H9 (cell line): ENCODE data around the gene UQCR10. TPM values are rescaled to one million over a fixed set of nuclear protein-coding genes. Genes with fewer than 3 reads are reported as not detected.

ENCODE experiments used
- DNase-seq: peaks from one replicate; pipeline ENCODE4 v3.0.0-alpha.2; 2017
- H2AFZ ChIP-seq: one replicate; pipeline ENCODE4 v1.6.1; 2013; ENCODE audit warnings: mild to moderate bottlenecking, low read length, control low read depth, moderate library complexity
- H2AK5ac ChIP-seq: 2 replicates; pipeline ENCODE4 v1.6.1; 2013; ENCODE audit warnings: low read length, control low read depth, mixed read lengths; ENCODE audit not compliant: insufficient read length
- H2BK120ac ChIP-seq: one replicate; pipeline ENCODE4 v1.6.1; 2013; ENCODE audit warnings: low read depth, mild to moderate bottlenecking, low read length, control low read depth, inconsistent platforms; ENCODE audit not compliant: poor library complexity, severe bottlenecking
- H2BK12ac ChIP-seq: 2 replicates; pipeline ENCODE4 v1.6.1; 2013; ENCODE audit warnings: low read length, control low read depth, mixed read lengths, low read depth; ENCODE audit not compliant: insufficient read length
- H2BK15ac ChIP-seq: 2 replicates; pipeline ENCODE4 v1.6.1; 2013; ENCODE audit warnings: low read depth, low read length, control low read depth
- H2BK20ac ChIP-seq: one replicate; pipeline ENCODE4 v1.6.1; 2013; ENCODE audit warnings: low read depth, mild to moderate bottlenecking, low read length, control low read depth, inconsistent platforms; ENCODE audit not compliant: poor library complexity, severe bottlenecking
- H2BK5ac ChIP-seq: 2 replicates; pipeline ENCODE4 v1.6.1; 2013; ENCODE audit warnings: low read length, control low read depth, mixed read lengths; ENCODE audit not compliant: insufficient read length
- H3K14ac ChIP-seq: 2 replicates; pipeline ENCODE4 v1.6.1; 2013; ENCODE audit warnings: low read length, control low read depth; ENCODE audit not compliant: insufficient read depth
- H3K18ac ChIP-seq: 2 replicates; pipeline ENCODE4 v1.6.1; 2013; ENCODE audit warnings: low read depth, mild to moderate bottlenecking, mixed read lengths, low read length, control low read depth; ENCODE audit not compliant: insufficient read length
- H3K23ac ChIP-seq: 2 replicates; pipeline ENCODE4 v1.6.1; 2013; ENCODE audit warnings: low read length, control low read depth, mixed read lengths, low read depth; ENCODE audit not compliant: insufficient read length
- H3K23me2 ChIP-seq: 2 replicates; pipeline ENCODE4 v1.6.1; 2013; ENCODE audit warnings: low read depth, mild to moderate bottlenecking, mixed read lengths, low read length, control low read depth; ENCODE audit not compliant: insufficient read length, poor library complexity, severe bottlenecking
- H3K27ac ChIP-seq: 2 replicates; pipeline ENCODE4 v1.5.1; 2013; ENCODE audit warnings: low read length, control low read depth, mixed read lengths, low read depth; ENCODE audit not compliant: insufficient read length
- H3K27me3 ChIP-seq: 2 replicates; pipeline ENCODE4 v1.6.1; 2013; ENCODE audit warnings: low read length, control low read depth, inconsistent platforms; ENCODE audit not compliant: insufficient read depth
- H3K4ac ChIP-seq: 2 replicates; pipeline ENCODE4 v1.6.1; 2013; ENCODE audit warnings: low read depth, mild to moderate bottlenecking, control low read depth, inconsistent platforms, low read length, moderate library complexity
- H3K4me1 ChIP-seq: 2 replicates; pipeline ENCODE4 v1.6.1; 2013; ENCODE audit warnings: low read length, control low read depth, inconsistent platforms; ENCODE audit not compliant: insufficient read depth
- H3K4me2 ChIP-seq: 2 replicates; pipeline ENCODE4 v1.6.1; 2013; ENCODE audit warnings: low read length, control low read depth, mixed read lengths; ENCODE audit not compliant: insufficient read length, insufficient read depth
- H3K56ac ChIP-seq: 2 replicates; pipeline ENCODE4 v1.6.1; 2013; ENCODE audit warnings: low read depth, mild to moderate bottlenecking, mixed read lengths, low read length, control low read depth; ENCODE audit not compliant: insufficient read length
- H3K79me1 ChIP-seq: 2 replicates; pipeline ENCODE4 v1.6.1; 2013; ENCODE audit warnings: low read depth, mild to moderate bottlenecking, moderate library complexity, low read length, control low read depth, inconsistent platforms; ENCODE audit not compliant: insufficient read depth, poor library complexity, severe bottlenecking
- H3K79me2 ChIP-seq: 2 replicates; pipeline ENCODE4 v1.6.1; 2013; ENCODE audit warnings: low read length, control low read depth, inconsistent platforms; ENCODE audit not compliant: insufficient read depth
- H3K9ac ChIP-seq: 2 replicates; pipeline ENCODE4 v1.6.1; 2013; ENCODE audit warnings: low read length, control low read depth, mixed read lengths; ENCODE audit not compliant: insufficient read length; ENCODE audit errors: extremely low read depth
- H3K9me3 ChIP-seq: one replicate; pipeline ENCODE4 v1.6.1; 2013; ENCODE audit warnings: low read depth, low read length, inconsistent platforms; ENCODE audit not compliant: control insufficient read depth
- H3T11ph ChIP-seq: one replicate; pipeline ENCODE4 v1.6.1; 2013; ENCODE audit warnings: mild to moderate bottlenecking, low read length, control low read depth, inconsistent platforms
- H4K20me1 ChIP-seq: one replicate; pipeline ENCODE4 v1.6.1; 2013; ENCODE audit not compliant: control insufficient read depth, insufficient read length, insufficient read depth
- H4K5ac ChIP-seq: 2 replicates; pipeline ENCODE4 v1.6.1; 2013; ENCODE audit warnings: low read depth, mild to moderate bottlenecking, mixed read lengths, low read length, control low read depth; ENCODE audit not compliant: insufficient read length
- H4K8ac ChIP-seq: replicated peaks from 2 replicates; pipeline ENCODE4 v1.6.1; 2013; ENCODE audit warnings: low read length, control low read depth, mixed read lengths, low read depth; ENCODE audit not compliant: insufficient read length
- H4K91ac ChIP-seq: 2 replicates; pipeline ENCODE4 v1.6.1; 2013; ENCODE audit warnings: low read depth, mild to moderate bottlenecking, moderate library complexity, mixed read lengths, low read length, control low read depth; ENCODE audit not compliant: insufficient read length
- H3K27ac Mint-ChIP-seq, 3 experiments: 2 replicates in 2 of 3; 3 replicates in 1 of 3; pipeline ENCODE4 v1.8.0; 2020 to 2021; ENCODE audit warnings: mixed read lengths in 3 of 3, mild to moderate bottlenecking in 1 of 3, moderate library complexity in 1 of 3
- H3K27me3 Mint-ChIP-seq: 2 replicates; pipeline ENCODE4 v1.8.0; 2021; ENCODE audit warnings: low read depth, mild to moderate bottlenecking, moderate library complexity, mixed read lengths
- H3K36me3 Mint-ChIP-seq, 3 experiments: 2 replicates in 2 of 3; 3 replicates in 1 of 3; pipeline ENCODE4 v1.8.0; 2020 to 2021; ENCODE audit warnings: low read depth in 3 of 3, mixed read lengths in 3 of 3; ENCODE audit not compliant: insufficient read depth in 1 of 3
- H3K4me1 Mint-ChIP-seq, 2 experiments: 2 replicates each; pipeline ENCODE4 v1.8.0; 2020; ENCODE audit warnings: mixed read lengths in 2 of 2
- H3K4me3 Mint-ChIP-seq, 2 experiments: 2 replicates in 1 of 2; 3 replicates in 1 of 2; pipeline ENCODE4 v1.8.0; 2020 to 2021; ENCODE audit warnings: mild to moderate bottlenecking in 2 of 2, mixed read lengths in 2 of 2, moderate library complexity in 1 of 2
- H3K9me3 Mint-ChIP-seq, 2 experiments: 2 replicates in 1 of 2; 3 replicates in 1 of 2; pipeline ENCODE4 v1.8.0; 2020; ENCODE audit warnings: mild to moderate bottlenecking in 2 of 2, mixed read lengths in 2 of 2, moderate library complexity in 1 of 2
- WGBS: extraction: QIAGEN DNeasy Blood & Tissue Kit; methylation state at CpG from one replicate; pipeline ENCODE4 v1.1.7; 2013; ENCODE audit warnings: missing lambda C conversion rate, low lambda C conversion rate, mixed read lengths; ENCODE audit not compliant: insufficient read length; ENCODE audit errors: extremely low coverage; 5-methylcytosine and 5-hydroxymethylcytosine counted together
- total RNA-seq: library from RNA; stranded (reverse); gene quantifications from 2 replicates; pipeline ENCODE4 v1.2.1, GENCODE V29; 2021
- TF ChIP-seq, protein P1 (sequence below): fragments of 200-600 bp; sonication (generic); conservative IDR thresholded peaks from 3 replicates; pipeline ENCODE4 v1.8.0; 2021; ENCODE audit warnings: antibody characterized with exemption, mild to moderate bottlenecking

The UQCR10 gene
- total RNA-seq, 1 experiment from 2014 or later, result 124 TPM

DNA sequence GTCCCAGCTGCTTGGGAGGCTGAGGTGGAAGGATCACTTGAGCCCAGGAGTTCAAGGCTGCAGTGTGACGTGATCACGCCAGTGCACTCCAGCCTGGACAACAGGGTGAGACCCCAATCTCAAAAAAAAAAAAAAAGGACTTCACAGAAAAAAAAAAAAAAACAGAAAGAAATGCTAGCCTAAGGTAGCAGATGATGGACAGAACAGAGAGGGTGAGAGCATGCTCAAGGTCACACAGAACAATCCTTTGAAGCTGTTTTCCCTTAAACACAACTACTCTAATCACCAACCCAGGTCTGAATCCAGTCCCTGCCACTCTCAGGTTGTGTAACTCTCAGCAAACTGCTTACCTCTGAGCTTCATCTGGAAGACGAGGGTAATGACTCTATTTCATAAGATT lies 10.1 kb upstream of the UQCR10 start:
- H3K4ac ChIP-seq, result no peak overlapping the region
- no peak overlapping the region for H2AFZ ChIP-seq
- H3K14ac ChIP-seq, result no peak overlapping the region
- no peaks in the 10 kb centered on the region for H3K4me1 ChIP-seq
- no peaks in the 10 kb centered on the region for H4K20me1 ChIP-seq
- H4K91ac ChIP-seq, result no peak overlapping the region
- no CpG with 5 or more reads among the region's 3 CpGs for WGBS
- no peak overlapping the region for H3K18ac ChIP-seq
- no peak overlapping the region for H2BK20ac ChIP-seq
- H4K5ac ChIP-seq, result no peak overlapping the region
- Mint-ChIP-seq H3K27me3 (no peaks in the 10 kb centered on the region; the same call in 1 of the 2 replicates), H3K4me1 (peaks cover 5 to 13% of the 10 kb centered on the region in 2 experiments), H3K9me3 (no peaks in the 10 kb centered on the region), H3K36me3 (no peaks in the 10 kb centered on the region), H3K27ac (no peak overlapping the region), H3K4me3 (no peak overlapping the region)
- H4K8ac ChIP-seq, result no peak overlapping the region
- no peaks in the 10 kb centered on the region for H3K23me2 ChIP-seq
- no peak overlapping the region for H2AK5ac ChIP-seq
- no peak overlapping the region for H3K23ac ChIP-seq
- H3K9ac ChIP-seq, result no peak overlapping the region
- H3K56ac ChIP-seq, result no peak overlapping the region
- H3T11ph ChIP-seq, result no peak overlapping the region
- DNase-seq, result no peak
- no peak overlapping the region for H3K27ac ChIP-seq
- no peak overlapping the region for H3K4me2 ChIP-seq
- H3K79me1 ChIP-seq, result no peaks in the 10 kb centered on the region
- H2BK120ac ChIP-seq, result no peak overlapping the region
- H3K27me3 ChIP-seq, result no peaks in the 10 kb centered on the region
- H3K79me2 ChIP-seq, result no peaks in the 10 kb centered on the region
- H2BK5ac ChIP-seq, result no peak overlapping the region
- TF ChIP-seq, protein P1, sequence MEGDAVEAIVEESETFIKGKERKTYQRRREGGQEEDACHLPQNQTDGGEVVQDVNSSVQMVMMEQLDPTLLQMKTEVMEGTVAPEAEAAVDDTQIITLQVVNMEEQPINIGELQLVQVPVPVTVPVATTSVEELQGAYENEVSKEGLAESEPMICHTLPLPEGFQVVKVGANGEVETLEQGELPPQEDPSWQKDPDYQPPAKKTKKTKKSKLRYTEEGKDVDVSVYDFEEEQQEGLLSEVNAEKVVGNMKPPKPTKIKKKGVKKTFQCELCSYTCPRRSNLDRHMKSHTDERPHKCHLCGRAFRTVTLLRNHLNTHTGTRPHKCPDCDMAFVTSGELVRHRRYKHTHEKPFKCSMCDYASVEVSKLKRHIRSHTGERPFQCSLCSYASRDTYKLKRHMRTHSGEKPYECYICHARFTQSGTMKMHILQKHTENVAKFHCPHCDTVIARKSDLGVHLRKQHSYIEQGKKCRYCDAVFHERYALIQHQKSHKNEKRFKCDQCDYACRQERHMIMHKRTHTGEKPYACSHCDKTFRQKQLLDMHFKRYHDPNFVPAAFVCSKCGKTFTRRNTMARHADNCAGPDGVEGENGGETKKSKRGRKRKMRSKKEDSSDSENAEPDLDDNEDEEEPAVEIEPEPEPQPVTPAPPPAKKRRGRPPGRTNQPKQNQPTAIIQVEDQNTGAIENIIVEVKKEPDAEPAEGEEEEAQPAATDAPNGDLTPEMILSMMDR, result no peak
- no peaks in the 10 kb centered on the region for H3K9me3 ChIP-seq
- no peak overlapping the region for H2BK12ac ChIP-seq
- no peak overlapping the region for H2BK15ac ChIP-seq
